ENCODE data around the gene MN1. TPM values are rescaled to one million over a fixed set of nuclear protein-coding genes. Genes with fewer than 3 reads are reported as not detected.

The MN1 gene
- total and polyA plus RNA-seq, 7 donors = under 0.01 to 21.3 (median 6.4) TPM

- intact Hi-C loops (cut with DNase I) = no loop called here
- no peaks in the 10 kb centered on the region for H3K36me3 ChIP-seq
- H3K4me3 ChIP-seq = no peak overlapping the region
- WGBS, 2 donors = 24 to 59% methylated on average over 5 of the region's 5 CpGs
- no peaks in the 10 kb centered on the region for H3K27me3 ChIP-seq
- no peak for DNase-seq
- no peak for TF ChIP-seq POLR2A (IDR thresholded peaks at IDR 0.05)
- TF ChIP-seq, protein P1, sequence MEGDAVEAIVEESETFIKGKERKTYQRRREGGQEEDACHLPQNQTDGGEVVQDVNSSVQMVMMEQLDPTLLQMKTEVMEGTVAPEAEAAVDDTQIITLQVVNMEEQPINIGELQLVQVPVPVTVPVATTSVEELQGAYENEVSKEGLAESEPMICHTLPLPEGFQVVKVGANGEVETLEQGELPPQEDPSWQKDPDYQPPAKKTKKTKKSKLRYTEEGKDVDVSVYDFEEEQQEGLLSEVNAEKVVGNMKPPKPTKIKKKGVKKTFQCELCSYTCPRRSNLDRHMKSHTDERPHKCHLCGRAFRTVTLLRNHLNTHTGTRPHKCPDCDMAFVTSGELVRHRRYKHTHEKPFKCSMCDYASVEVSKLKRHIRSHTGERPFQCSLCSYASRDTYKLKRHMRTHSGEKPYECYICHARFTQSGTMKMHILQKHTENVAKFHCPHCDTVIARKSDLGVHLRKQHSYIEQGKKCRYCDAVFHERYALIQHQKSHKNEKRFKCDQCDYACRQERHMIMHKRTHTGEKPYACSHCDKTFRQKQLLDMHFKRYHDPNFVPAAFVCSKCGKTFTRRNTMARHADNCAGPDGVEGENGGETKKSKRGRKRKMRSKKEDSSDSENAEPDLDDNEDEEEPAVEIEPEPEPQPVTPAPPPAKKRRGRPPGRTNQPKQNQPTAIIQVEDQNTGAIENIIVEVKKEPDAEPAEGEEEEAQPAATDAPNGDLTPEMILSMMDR (IDR thresholded peaks at IDR 0.05) = no peak
- no peak for TF ChIP-seq EP300 (IDR thresholded peaks at IDR 0.05)
- no peak for TF ChIP-seq POLR2AphosphoS5 (IDR thresholded peaks at IDR 0.05)
- peak overlapping the region in 3 of 4 donors; percentile 28 to 67 (median 47) for H3K27ac ChIP-seq
- peaks cover 0 to 7% (median 0%) of the 10 kb centered on the region in 4 donors for H3K4me1 ChIP-seq
- H3K9me3 ChIP-seq = no peaks in the 10 kb centered on the region
These were observed 75.2 kb downstream of the MN1 start for GRCh38 chr22:27726331-27726685.

DNA sequence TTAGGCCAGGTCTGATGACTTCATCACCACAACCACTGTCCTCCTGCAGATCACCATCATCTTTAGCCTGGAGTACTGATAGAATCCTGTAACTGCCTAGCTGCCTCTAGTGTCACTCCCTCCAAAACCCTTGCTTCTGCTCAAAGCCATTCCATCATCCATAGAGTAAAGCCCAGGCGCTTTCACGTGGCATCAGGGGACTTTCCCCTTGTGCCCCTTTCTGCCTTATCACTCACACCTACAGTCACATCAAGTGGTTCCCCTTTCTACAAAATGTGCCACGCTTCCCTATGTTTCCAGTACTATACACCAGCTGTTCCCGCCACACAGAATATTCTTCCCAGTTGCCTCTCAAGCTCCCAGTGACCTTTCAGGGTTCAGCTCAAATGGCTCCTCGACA, 75.9 kb downstream of the MN1 start:
- H3K4me3 ChIP-seq = no peak overlapping the region
- H3K4me1 ChIP-seq = peaks cover 0 to 7% (median 0%) of the 10 kb centered on the region in 4 donors
- no peaks in the 10 kb centered on the region for H3K36me3 ChIP-seq
- DNase-seq = no peak
- peak overlapping the region in 2 of 4 donors; percentile 28 to 67 for H3K27ac ChIP-seq
- H3K27me3 ChIP-seq = no peaks in the 10 kb centered on the region
- intact Hi-C loops (cut with DNase I) = no loop called here
- no peaks in the 10 kb centered on the region for H3K9me3 ChIP-seq
- TF ChIP-seq POLR2AphosphoS5 (IDR thresholded peaks at IDR 0.05) (no peak), EP300 (IDR thresholded peaks at IDR 0.05) (no peak), POLR2A (IDR thresholded peaks at IDR 0.05) (no peak)
- TF ChIP-seq, protein P1 (IDR thresholded peaks at IDR 0.05) = no peak
- WGBS, 2 donors = 84 to 89% methylated on average over 5 of the region's 5 CpGs

- Histone ChIP-seq H3K36me3 (no peaks in the 10 kb centered on the region), H3K27me3 (no peaks in the 10 kb centered on the region), H3K4me3 (no peak overlapping the region), H3K9me3 (no peaks in the 10 kb centered on the region), H3K4me1 (peaks cover 0 to 7% (median 0%) of the 10 kb centered on the region in 4 donors), H3K27ac (no peak overlapping the region)
- TF ChIP-seq POLR2A (IDR thresholded peaks at IDR 0.05) (no peak), POLR2AphosphoS5 (IDR thresholded peaks at IDR 0.05) (no peak), EP300 (IDR thresholded peaks at IDR 0.05) (no peak)
- TF ChIP-seq, protein P1 (IDR thresholded peaks at IDR 0.05) = no peak
- 77 to 89% methylated on average over 4 of the region's 4 CpGs for WGBS, 2 donors
- intact Hi-C loops (cut with DNase I) = no loop called here
- DNase-seq = no peak
These were observed 76.8 kb downstream of the MN1 start for GRCh38 chr22:27724709-27725108.

DNA sequence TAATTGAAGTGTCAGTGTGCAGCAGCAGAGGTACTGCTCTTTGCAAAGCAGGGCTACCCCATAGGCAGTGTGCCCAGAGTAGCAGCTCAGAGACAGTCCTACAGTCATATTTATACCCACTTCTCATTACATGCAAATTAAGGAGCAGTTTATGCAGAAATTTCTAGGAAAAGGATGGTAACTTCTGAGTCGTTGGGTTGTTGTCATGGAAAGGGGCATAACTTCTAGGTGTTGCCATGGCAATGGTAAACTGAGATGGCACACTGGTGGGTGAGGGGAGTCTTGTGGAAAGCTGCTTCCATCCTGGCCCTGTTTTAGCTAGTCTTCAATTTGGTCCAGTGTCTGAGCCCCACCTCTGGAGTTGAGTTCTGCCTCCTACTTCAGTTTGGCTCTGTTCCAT, 77.4 kb downstream of the MN1 start:
- peaks cover 0 to 7% (median 1%) of the 10 kb centered on the region in 4 donors for H3K4me1 ChIP-seq
- intact Hi-C loops (cut with DNase I) = no loop called here
- 60 to 79% methylated on average over 1 of the region's 1 CpG for WGBS, 2 donors
- no peak overlapping the region for H3K4me3 ChIP-seq
- no peaks in the 10 kb centered on the region for H3K9me3 ChIP-seq
- H3K27me3 ChIP-seq = no peaks in the 10 kb centered on the region
- DNase-seq = no peak
- H3K36me3 ChIP-seq = no peaks in the 10 kb centered on the region
- TF ChIP-seq EP300 (IDR thresholded peaks at IDR 0.05) = no peak
- TF ChIP-seq POLR2AphosphoS5 (IDR thresholded peaks at IDR 0.05) = no peak
- TF ChIP-seq, protein P1 (IDR thresholded peaks at IDR 0.05) = no peak
- TF ChIP-seq POLR2A (IDR thresholded peaks at IDR 0.05) = no peak
- no peak overlapping the region for H3K27ac ChIP-seq

DNA sequence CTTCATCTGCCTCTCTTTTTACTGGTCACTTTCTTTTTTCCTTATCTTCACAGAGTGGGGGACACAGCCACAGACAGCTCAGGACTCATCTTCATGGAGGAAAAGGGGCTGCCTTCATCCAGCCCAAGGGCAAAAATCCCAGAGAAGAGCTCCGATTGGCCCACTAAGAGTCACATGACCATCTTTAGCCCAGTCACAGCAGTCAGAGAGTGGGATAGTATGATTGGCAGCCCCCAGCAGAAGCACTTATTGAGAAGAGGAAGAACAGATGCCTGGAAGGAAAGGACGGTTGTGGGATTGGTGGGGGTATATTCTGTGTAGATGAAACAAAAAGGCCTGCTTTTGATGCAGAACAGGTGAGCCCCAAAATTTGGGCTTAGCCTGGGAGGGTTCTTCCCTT, 77.8 kb downstream of the MN1 start:
- DNase-seq = no peak
- TF ChIP-seq, protein P1 (IDR thresholded peaks at IDR 0.05) = no peak
- TF ChIP-seq EP300 (IDR thresholded peaks at IDR 0.05) = no peak
- no peaks in the 10 kb centered on the region for H3K27me3 ChIP-seq
- H3K4me1 ChIP-seq = peaks cover 0 to 7% (median 4%) of the 10 kb centered on the region in 4 donors
- no peaks in the 10 kb centered on the region for H3K36me3 ChIP-seq
- whole genome bisulfite sequencing, 2 donors = 86 to 89% methylated on average over 2 of the region's 2 CpGs
- no peak overlapping the region for H3K27ac ChIP-seq
- no peak overlapping the region for H3K4me3 ChIP-seq
- no peaks in the 10 kb centered on the region for H3K9me3 ChIP-seq
- intact Hi-C loops (cut with DNase I) = no loop called here

Measured in sigmoid colon (tissue), 7 donors.